Activated naive CD8-positive, alpha-beta T cell treated with anti-CD3 and anti-CD28 coated beads, Interleukin-2, amount 50 U/mL, for 24 hours (primary cell): Measurements from ENCODE around the gene UBR1.
"Not testable (repeated sequence)": the region's sequence is repeated elsewhere in the genome, so short reads cannot be mapped to it uniquely, and the experiment has no call there.

Source experiments
- ATAC-seq: fragments of 150-1000 bp; cut with Tn5 transposase; one replicate; pipeline ENCODE4 v1.10.0; 2021
- DNase-seq: peaks from one replicate; pipeline ENCODE4 v3.0.0; 2021
- H3K27ac Mint-ChIP-seq: one replicate; pipeline ENCODE4 v1.8.0; 2021; ENCODE audit warnings: mild to moderate bottlenecking, mixed read lengths
- H3K27me3 Mint-ChIP-seq: one replicate; pipeline ENCODE4 v1.8.0; 2021; ENCODE audit warnings: mixed read lengths
- H3K36me3 Mint-ChIP-seq: one replicate; pipeline ENCODE4 v1.8.0; 2021; ENCODE audit warnings: low read depth, mixed read lengths
- H3K4me1 Mint-ChIP-seq: one replicate; pipeline ENCODE4 v1.8.0; 2021; ENCODE audit warnings: mixed read lengths
- H3K4me3 Mint-ChIP-seq: one replicate; pipeline ENCODE4 v1.8.0; 2021; ENCODE audit warnings: mild to moderate bottlenecking, moderate library complexity, mixed read lengths
- H3K9me3 Mint-ChIP-seq: one replicate; pipeline ENCODE4 v1.8.0; 2021; ENCODE audit warnings: mixed read lengths

The UBR1 gene

GRCh38 chr15:42996871-42997270, 109.0 kb downstream of the UBR1 start:
- peaks cover 23% of the 10 kb centered on the region for H3K36me3 Mint-ChIP-seq
- ATAC-seq (no peak), DNase-seq (no peak)
- no peak overlapping the region for H3K4me3 Mint-ChIP-seq
- no peaks in the 10 kb centered on the region for H3K4me1 Mint-ChIP-seq
- no peak overlapping the region for H3K27ac Mint-ChIP-seq
- H3K27me3 Mint-ChIP-seq = no peaks in the 10 kb centered on the region
- H3K9me3 Mint-ChIP-seq = no peaks in the 10 kb centered on the region

- Mint-ChIP-seq H3K4me1 (no peaks in the 10 kb centered on the region), H3K9me3 (no peaks in the 10 kb centered on the region), H3K27me3 (no peaks in the 10 kb centered on the region), H3K36me3 (peaks cover 26% of the 10 kb centered on the region), H3K4me3 (no peak overlapping the region), H3K27ac (no peak overlapping the region)
- ATAC-seq (no peak), DNase-seq (no peak)
Observed at GRCh38 chr15:42994546-42994945, 111.3 kb downstream of the UBR1 start.

- Mint-ChIP-seq H3K27me3 (no peaks in the 10 kb centered on the region), H3K36me3 (peaks cover 26% of the 10 kb centered on the region), H3K4me1 (no peaks in the 10 kb centered on the region), H3K9me3 (no peaks in the 10 kb centered on the region), H3K4me3 (no peak overlapping the region), H3K27ac (no peak overlapping the region)
- ATAC-seq = no peak
- no peak for DNase-seq
Observed at GRCh38 chr15:42992626-42993025, 113.2 kb downstream of the UBR1 start.

- DNase-seq (no peak), ATAC-seq (no peak)
- H3K4me3 Mint-ChIP-seq = no peak overlapping the region
- no peak overlapping the region for H3K27ac Mint-ChIP-seq
- H3K27me3 Mint-ChIP-seq = no peaks in the 10 kb centered on the region
- H3K4me1 Mint-ChIP-seq = no peaks in the 10 kb centered on the region
- H3K9me3 Mint-ChIP-seq = no peaks in the 10 kb centered on the region
- H3K36me3 Mint-ChIP-seq = peaks cover 26% of the 10 kb centered on the region
Observed at GRCh38 chr15:42986693-42987342, 119.0 kb downstream of the UBR1 start.

GRCh38 chr15:42984493-42985034, 121.3 kb downstream of the UBR1 start:
- Mint-ChIP-seq H3K4me1 (no peaks in the 10 kb centered on the region), H3K4me3 (no peak overlapping the region), H3K27me3 (no peaks in the 10 kb centered on the region), H3K9me3 (no peaks in the 10 kb centered on the region), H3K36me3 (peaks cover 26% of the 10 kb centered on the region), H3K27ac (no peak overlapping the region)
- no peak for ATAC-seq
- DNase-seq = no peak

GRCh38 chr15:42979113-42979512, 126.7 kb downstream of the UBR1 start:
- H3K27ac Mint-ChIP-seq, H3K9me3 Mint-ChIP-seq, H3K4me3 Mint-ChIP-seq, H3K4me1 Mint-ChIP-seq, ATAC-seq, H3K27me3 Mint-ChIP-seq, DNase-seq: not testable (repeated sequence)
- peaks cover 48% of the 10 kb centered on the region for H3K36me3 Mint-ChIP-seq

- DNase-seq (no peak), ATAC-seq (no peak)
- no peak overlapping the region for H3K4me3 Mint-ChIP-seq
- H3K9me3 Mint-ChIP-seq = no peaks in the 10 kb centered on the region
- H3K4me1 Mint-ChIP-seq = no peaks in the 10 kb centered on the region
- H3K36me3 Mint-ChIP-seq = peaks cover 73% of the 10 kb centered on the region
- H3K27me3 Mint-ChIP-seq = no peaks in the 10 kb centered on the region
- H3K27ac Mint-ChIP-seq = no peak overlapping the region
Observed at GRCh38 chr15:42974202-42974862, 131.5 kb downstream of the UBR1 start.

GRCh38 chr15:42973114-42973513, 132.7 kb downstream of the UBR1 start:
- H3K4me1 Mint-ChIP-seq = no peaks in the 10 kb centered on the region
- no peaks in the 10 kb centered on the region for H3K9me3 Mint-ChIP-seq
- peaks cover 80% of the 10 kb centered on the region for H3K36me3 Mint-ChIP-seq
- H3K27ac Mint-ChIP-seq = peak overlapping the region; percentile 15
- H3K4me3 Mint-ChIP-seq = no peak overlapping the region
- no peaks in the 10 kb centered on the region for H3K27me3 Mint-ChIP-seq
- DNase-seq (no peak), ATAC-seq (no peak)

GRCh38 chr15:42971830-42972229, 134.0 kb downstream of the UBR1 start:
- Mint-ChIP-seq H3K4me1 (no peaks in the 10 kb centered on the region), H3K9me3 (no peaks in the 10 kb centered on the region), H3K36me3 (peaks cover 70% of the 10 kb centered on the region), H3K4me3 (no peak overlapping the region), H3K27ac (no peak overlapping the region), H3K27me3 (no peaks in the 10 kb centered on the region)
- DNase-seq (no peak), ATAC-seq (no peak)

- Mint-ChIP-seq H3K27me3 (no peaks in the 10 kb centered on the region), H3K36me3 (peaks cover 45% of the 10 kb centered on the region), H3K27ac (no peak overlapping the region), H3K4me1 (no peaks in the 10 kb centered on the region), H3K4me3 (no peak overlapping the region), H3K9me3 (no peaks in the 10 kb centered on the region)
- DNase-seq = no peak
- no peak for ATAC-seq
Observed at GRCh38 chr15:42964476-42964875, 141.4 kb downstream of the UBR1 start.

GRCh38 chr15:42955518-42955917, 150.3 kb downstream of the UBR1 start:
- H3K4me3 Mint-ChIP-seq = no peak overlapping the region
- H3K9me3 Mint-ChIP-seq = peaks cover 6% of the 10 kb centered on the region
- H3K27me3 Mint-ChIP-seq = no peaks in the 10 kb centered on the region
- peaks cover 66% of the 10 kb centered on the region for H3K36me3 Mint-ChIP-seq
- peaks cover 8% of the 10 kb centered on the region for H3K4me1 Mint-ChIP-seq
- DNase-seq = no peak
- ATAC-seq = no peak
- no peak overlapping the region for H3K27ac Mint-ChIP-seq

- Mint-ChIP-seq H3K36me3 (peaks cover 65% of the 10 kb centered on the region), H3K27me3 (no peaks in the 10 kb centered on the region)
- DNase-seq = no peak
Observed at GRCh38 chr15:42954291-42954690, 151.5 kb downstream of the UBR1 start.

GRCh38 chr15:42948898-42949297, 156.9 kb downstream of the UBR1 start:
- not testable (repeated sequence) for ATAC-seq, H3K4me1 Mint-ChIP-seq, H3K9me3 Mint-ChIP-seq, H3K27ac Mint-ChIP-seq, DNase-seq, H3K27me3 Mint-ChIP-seq, H3K4me3 Mint-ChIP-seq
- H3K36me3 Mint-ChIP-seq = peaks cover 51% of the 10 kb centered on the region

More at GRCh38 chr15:42954291-42954690, 151.5 kb downstream of the UBR1 start:
- peaks cover 6% of the 10 kb centered on the region for H3K9me3 Mint-ChIP-seq
- no peak overlapping the region for H3K27ac Mint-ChIP-seq
- no peak for ATAC-seq
- H3K4me3 Mint-ChIP-seq = no peak overlapping the region
- H3K4me1 Mint-ChIP-seq = peaks cover 8% of the 10 kb centered on the region

GRCh38 chr15:42940527-42940926, 165.3 kb downstream of the UBR1 start:
- no peak for ATAC-seq
- Mint-ChIP-seq H3K27ac (no peak overlapping the region), H3K36me3 (peaks cover 11% of the 10 kb centered on the region), H3K27me3 (no peaks in the 10 kb centered on the region), H3K9me3 (no peaks in the 10 kb centered on the region), H3K4me1 (no peaks in the 10 kb centered on the region), H3K4me3 (no peak overlapping the region)
- DNase-seq = no peak

- H3K9me3 Mint-ChIP-seq = no peaks in the 10 kb centered on the region
- H3K4me3 Mint-ChIP-seq = no peak overlapping the region
- peaks cover 7% of the 10 kb centered on the region for H3K36me3 Mint-ChIP-seq
- no peaks in the 10 kb centered on the region for H3K27me3 Mint-ChIP-seq
- no peak overlapping the region for H3K27ac Mint-ChIP-seq
- no peaks in the 10 kb centered on the region for H3K4me1 Mint-ChIP-seq
- ATAC-seq (no peak), DNase-seq (no peak)
Observed at GRCh38 chr15:42939841-42940240, 166.0 kb downstream of the UBR1 start.
